Measurements from ENCODE around the gene KCNT2.

DNA sequence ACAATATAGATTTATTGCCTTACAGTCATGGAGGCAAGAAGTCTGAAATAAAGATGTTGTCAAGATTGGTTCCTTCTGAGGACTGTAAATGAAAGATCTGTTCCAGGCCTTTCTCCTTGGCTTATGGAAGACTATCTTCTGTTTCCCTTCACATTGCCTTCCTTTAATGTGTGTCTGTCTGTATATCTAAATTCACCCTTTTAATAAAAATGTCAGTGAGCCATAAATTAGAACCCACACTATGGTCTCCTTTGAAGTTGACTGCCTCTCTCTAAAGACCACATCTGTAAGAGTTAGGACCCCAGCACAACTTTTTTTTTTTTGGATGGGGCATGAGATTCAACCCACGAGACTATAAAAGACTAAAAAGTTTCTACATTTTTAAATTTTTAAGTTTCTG lies 305.8 kb downstream of the KCNT2 start:
- TF ChIP-seq, protein P1, sequence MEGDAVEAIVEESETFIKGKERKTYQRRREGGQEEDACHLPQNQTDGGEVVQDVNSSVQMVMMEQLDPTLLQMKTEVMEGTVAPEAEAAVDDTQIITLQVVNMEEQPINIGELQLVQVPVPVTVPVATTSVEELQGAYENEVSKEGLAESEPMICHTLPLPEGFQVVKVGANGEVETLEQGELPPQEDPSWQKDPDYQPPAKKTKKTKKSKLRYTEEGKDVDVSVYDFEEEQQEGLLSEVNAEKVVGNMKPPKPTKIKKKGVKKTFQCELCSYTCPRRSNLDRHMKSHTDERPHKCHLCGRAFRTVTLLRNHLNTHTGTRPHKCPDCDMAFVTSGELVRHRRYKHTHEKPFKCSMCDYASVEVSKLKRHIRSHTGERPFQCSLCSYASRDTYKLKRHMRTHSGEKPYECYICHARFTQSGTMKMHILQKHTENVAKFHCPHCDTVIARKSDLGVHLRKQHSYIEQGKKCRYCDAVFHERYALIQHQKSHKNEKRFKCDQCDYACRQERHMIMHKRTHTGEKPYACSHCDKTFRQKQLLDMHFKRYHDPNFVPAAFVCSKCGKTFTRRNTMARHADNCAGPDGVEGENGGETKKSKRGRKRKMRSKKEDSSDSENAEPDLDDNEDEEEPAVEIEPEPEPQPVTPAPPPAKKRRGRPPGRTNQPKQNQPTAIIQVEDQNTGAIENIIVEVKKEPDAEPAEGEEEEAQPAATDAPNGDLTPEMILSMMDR (IDR thresholded peaks at IDR 0.05 in 2 of 3, conservative IDR thresholded peaks at IDR 0.05 in 1 of 3; ENCODE audit: control insufficient read depth in 2 of 3, extremely low read depth in 1 of 3, insufficient read depth in 1 of 3, low read depth in 3 of 3, low read length in 3 of 3), result no peak
- TF ChIP-seq HDAC2 (IDR thresholded peaks at IDR 0.05) (no peak), EP300 (IDR thresholded peaks at IDR 0.05; ENCODE audit: borderline replicate concordance in 1 of 2, control insufficient read depth in 1 of 2, low read depth in 2 of 2, low read length in 2 of 2) (no peak)
- TF ChIP-seq, protein P2, sequence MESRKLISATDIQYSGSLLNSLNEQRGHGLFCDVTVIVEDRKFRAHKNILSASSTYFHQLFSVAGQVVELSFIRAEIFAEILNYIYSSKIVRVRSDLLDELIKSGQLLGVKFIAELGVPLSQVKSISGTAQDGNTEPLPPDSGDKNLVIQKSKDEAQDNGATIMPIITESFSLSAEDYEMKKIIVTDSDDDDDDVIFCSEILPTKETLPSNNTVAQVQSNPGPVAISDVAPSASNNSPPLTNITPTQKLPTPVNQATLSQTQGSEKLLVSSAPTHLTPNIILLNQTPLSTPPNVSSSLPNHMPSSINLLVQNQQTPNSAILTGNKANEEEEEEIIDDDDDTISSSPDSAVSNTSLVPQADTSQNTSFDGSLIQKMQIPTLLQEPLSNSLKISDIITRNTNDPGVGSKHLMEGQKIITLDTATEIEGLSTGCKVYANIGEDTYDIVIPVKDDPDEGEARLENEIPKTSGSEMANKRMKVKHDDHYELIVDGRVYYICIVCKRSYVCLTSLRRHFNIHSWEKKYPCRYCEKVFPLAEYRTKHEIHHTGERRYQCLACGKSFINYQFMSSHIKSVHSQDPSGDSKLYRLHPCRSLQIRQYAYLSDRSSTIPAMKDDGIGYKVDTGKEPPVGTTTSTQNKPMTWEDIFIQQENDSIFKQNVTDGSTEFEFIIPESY (IDR thresholded peaks at IDR 0.05), result no peak

All from GM12878 (cell line).